Loucy (cell line): ENCODE results near the gene DEFB108B.
"Not testable (repeated sequence)": the region's sequence is repeated elsewhere in the genome, so short reads cannot be mapped to it uniquely, and the experiment has no call there.

Experiments used
- EZH2phosphoT487 ChIP-seq: fragments of 200-600 bp; IDR thresholded peaks from 2 replicates; pipeline ENCODE4 v1.6.1; 2018; ENCODE audit warnings: antibody characterized with exemption, mild to moderate bottlenecking, moderate library complexity, borderline replicate concordance
- TF ChIP-seq, protein P1 (sequence below): fragments of 200-600 bp; sonication (generic); conservative IDR thresholded peaks from 2 replicates; pipeline ENCODE4 v1.5.1; 2014; ENCODE audit warnings: mild to moderate bottlenecking, antibody characterized with exemption, low read length

DNA sequence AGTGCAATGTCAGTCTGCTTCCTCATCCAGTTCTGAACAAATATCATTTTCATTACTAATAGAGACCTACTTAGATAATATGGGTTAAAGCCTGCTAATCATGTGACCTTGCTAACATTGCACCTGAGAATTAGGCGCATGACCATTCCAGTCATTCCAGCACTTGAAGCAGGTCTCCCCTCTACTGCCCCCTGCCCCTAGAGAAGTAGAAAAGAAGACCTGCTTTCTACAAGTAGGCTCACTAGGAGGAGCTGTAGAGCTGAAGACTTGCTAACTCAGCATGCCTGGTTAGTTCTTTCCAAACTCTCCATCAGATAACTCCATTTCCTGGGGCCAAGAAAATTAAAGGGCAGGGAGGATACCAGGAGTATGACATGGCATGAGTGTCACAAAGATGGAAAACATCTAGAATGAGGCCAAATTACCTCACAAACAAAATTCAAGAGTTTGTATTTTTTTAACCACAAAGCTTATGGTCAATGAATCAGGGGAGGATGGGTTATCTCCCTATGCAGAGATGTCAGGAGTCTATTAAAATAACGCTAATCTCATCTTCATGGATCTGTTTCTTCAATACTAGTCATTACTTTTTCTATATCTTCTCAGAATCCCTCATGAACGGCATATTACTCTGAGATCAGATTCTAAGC is 31.1 kb downstream of the DEFB108B start:
- not testable (repeated sequence) for TF ChIP-seq EZH2phosphoT487
- TF ChIP-seq, protein P1, sequence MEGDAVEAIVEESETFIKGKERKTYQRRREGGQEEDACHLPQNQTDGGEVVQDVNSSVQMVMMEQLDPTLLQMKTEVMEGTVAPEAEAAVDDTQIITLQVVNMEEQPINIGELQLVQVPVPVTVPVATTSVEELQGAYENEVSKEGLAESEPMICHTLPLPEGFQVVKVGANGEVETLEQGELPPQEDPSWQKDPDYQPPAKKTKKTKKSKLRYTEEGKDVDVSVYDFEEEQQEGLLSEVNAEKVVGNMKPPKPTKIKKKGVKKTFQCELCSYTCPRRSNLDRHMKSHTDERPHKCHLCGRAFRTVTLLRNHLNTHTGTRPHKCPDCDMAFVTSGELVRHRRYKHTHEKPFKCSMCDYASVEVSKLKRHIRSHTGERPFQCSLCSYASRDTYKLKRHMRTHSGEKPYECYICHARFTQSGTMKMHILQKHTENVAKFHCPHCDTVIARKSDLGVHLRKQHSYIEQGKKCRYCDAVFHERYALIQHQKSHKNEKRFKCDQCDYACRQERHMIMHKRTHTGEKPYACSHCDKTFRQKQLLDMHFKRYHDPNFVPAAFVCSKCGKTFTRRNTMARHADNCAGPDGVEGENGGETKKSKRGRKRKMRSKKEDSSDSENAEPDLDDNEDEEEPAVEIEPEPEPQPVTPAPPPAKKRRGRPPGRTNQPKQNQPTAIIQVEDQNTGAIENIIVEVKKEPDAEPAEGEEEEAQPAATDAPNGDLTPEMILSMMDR, result peak; percentile 61
